ENCODE measurements around the gene GUCY1B1.

DNA sequence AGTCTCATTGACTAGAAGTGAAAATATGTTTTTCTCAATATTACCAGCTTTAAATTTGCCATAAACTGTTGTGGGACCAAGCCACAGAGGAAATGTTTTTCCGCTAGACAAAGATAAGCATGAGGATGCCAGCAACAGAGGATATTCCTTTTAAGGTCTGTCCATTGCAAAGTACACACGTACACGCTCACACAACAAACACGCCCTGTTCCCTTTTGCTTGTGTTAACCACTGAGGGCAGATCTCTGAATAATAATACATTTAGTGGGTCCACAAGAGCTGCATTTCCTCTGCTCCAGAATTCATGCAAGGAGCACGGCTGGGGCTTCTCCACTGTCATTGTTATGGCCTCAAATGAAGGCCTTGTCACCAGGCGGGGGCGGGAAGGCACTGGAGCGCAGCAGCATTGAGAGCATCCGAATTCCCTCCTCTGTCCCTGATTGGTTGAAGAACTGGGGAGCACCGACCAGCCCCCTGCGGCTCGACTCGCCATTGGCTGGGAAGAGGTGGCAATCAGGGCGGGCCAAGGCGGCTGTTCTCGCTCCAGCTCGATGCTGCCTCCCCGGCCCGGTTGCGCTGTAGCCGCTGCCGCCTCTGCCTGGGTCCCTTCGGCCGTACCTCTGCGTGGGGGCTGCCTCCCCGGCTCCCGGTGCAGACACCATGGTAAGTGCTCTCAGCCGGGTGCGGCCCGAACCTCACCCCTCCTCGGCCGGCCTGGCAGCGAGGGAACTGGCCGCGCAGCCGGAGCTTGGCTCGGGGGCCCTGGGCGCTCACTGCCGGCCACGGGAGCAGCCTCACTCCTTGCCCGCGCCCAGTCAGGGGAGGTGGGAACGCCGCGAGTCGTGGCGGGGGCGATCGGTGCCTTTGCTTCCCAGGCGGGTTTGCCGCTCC is at the start of gene GUCY1B1:
- TF ChIP-seq, protein P1, sequence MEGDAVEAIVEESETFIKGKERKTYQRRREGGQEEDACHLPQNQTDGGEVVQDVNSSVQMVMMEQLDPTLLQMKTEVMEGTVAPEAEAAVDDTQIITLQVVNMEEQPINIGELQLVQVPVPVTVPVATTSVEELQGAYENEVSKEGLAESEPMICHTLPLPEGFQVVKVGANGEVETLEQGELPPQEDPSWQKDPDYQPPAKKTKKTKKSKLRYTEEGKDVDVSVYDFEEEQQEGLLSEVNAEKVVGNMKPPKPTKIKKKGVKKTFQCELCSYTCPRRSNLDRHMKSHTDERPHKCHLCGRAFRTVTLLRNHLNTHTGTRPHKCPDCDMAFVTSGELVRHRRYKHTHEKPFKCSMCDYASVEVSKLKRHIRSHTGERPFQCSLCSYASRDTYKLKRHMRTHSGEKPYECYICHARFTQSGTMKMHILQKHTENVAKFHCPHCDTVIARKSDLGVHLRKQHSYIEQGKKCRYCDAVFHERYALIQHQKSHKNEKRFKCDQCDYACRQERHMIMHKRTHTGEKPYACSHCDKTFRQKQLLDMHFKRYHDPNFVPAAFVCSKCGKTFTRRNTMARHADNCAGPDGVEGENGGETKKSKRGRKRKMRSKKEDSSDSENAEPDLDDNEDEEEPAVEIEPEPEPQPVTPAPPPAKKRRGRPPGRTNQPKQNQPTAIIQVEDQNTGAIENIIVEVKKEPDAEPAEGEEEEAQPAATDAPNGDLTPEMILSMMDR (IDR thresholded peaks at IDR 0.05), result peak; percentile 16 to 22 (median 19)
- TF ChIP-seq POLR2A (IDR thresholded peaks at IDR 0.05), result no peak

All from testis (tissue), 2 donors.